Hematopoietic multipotent progenitor cell treated with erythropoietin and hydrocortisone succinate and interleukin-3 and kit ligand, for 4 days (in vitro differentiated cells): ENCODE results near the gene PLEKHO1.

ENCODE experiments used
- DNase-seq: peaks from one replicate; pipeline ENCODE4 v3.0.0-alpha.2; 2015

PLEKHO1 gene

GRCh38 chr1:150150133-150151021 lies 661 bp downstream of the PLEKHO1 start:
- DNase-seq: peak; percentile 32

- peak; percentile 75 for DNase-seq
These were observed 1.8 kb downstream of the PLEKHO1 start for GRCh38 chr1:150151291-150152181.

- DNase-seq: no peak
These were observed 2.4 kb downstream of the PLEKHO1 start for GRCh38 chr1:150152182-150152536.

- DNase-seq: no peak
These were observed 3.2 kb downstream of the PLEKHO1 start for GRCh38 chr1:150152772-150153456.

GRCh38 chr1:150154143-150154542 lies 4.4 kb downstream of the PLEKHO1 start:
- no peak for DNase-seq

- no peak for DNase-seq
These were observed 5.8 kb downstream of the PLEKHO1 start for GRCh38 chr1:150155413-150156071.

GRCh38 chr1:150156868-150157603 lies 7.3 kb downstream of the PLEKHO1 start:
- DNase-seq: no peak

- DNase-seq: peak; percentile 72
These were observed 9.8 kb downstream of the PLEKHO1 start for GRCh38 chr1:150159550-150159949.

GRCh38 chr1:150160964-150161621 lies 11.4 kb downstream of the PLEKHO1 start:
- no peak for DNase-seq

GRCh38 chr1:150161747-150162581 lies 12.2 kb downstream of the PLEKHO1 start:
- peak; percentile 58 for DNase-seq

GRCh38 chr1:150162582-150162861 lies 12.8 kb downstream of the PLEKHO1 start:
- DNase-seq: no peak

GRCh38 chr1:150162862-150163706 lies 13.4 kb downstream of the PLEKHO1 start:
- DNase-seq: peak; percentile 88

- no peak for DNase-seq
These were observed 14.5 kb downstream of the PLEKHO1 start for GRCh38 chr1:150164224-150164623.

GRCh38 chr1:150164779-150165178 lies 15.1 kb downstream of the PLEKHO1 start:
- no peak for DNase-seq

GRCh38 chr1:150165622-150166612 lies 16.2 kb downstream of the PLEKHO1 start:
- DNase-seq: peak; percentile 76

- DNase-seq: peak; percentile 77
These were observed 19.4 kb downstream of the PLEKHO1 start for GRCh38 chr1:150168960-150169601.

GRCh38 chr1:150171801-150172200 lies 22.1 kb downstream of the PLEKHO1 start:
- DNase-seq: no peak

- DNase-seq: no peak
These were observed 23.4 kb downstream of the PLEKHO1 start for GRCh38 chr1:150173141-150173585.
